Neural progenitor cell (in vitro differentiated cells): ENCODE results near the gene NELL2.

Source experiments
- CTCF ChIP-seq: fragments of 200-600 bp; sonication (generic); IDR thresholded peaks from 2 replicates; pipeline ENCODE4 v1.5.1; 2017; ENCODE audit warnings: antibody characterized with exemption, mild to moderate bottlenecking
- EZH2phosphoT487 ChIP-seq: fragments of 200-600 bp; sonication (generic); IDR thresholded peaks from 2 replicates; pipeline ENCODE4 v1.6.1; 2017; ENCODE audit warnings: antibody characterized with exemption

GRCh38 chr12:44779766-44780165 lies 96.3 kb downstream of the NELL2 start:
- TF ChIP-seq CTCF (no peak), EZH2phosphoT487 (no peak)
